BLaER1 treated with 17β-estradiol and CSF1 and Interleukin-3, amounts not matched to agents 10 nM and 100 nM (cell line): ENCODE measurements around the gene HIVEP1.
A peak's percentile ranks its signal among the peaks of the same experiment; 100 is the strongest.

Experiments
- H3K27ac ChIP-seq, 11 experiments: shearing (Covaris generic); formaldehyde crosslinking; 2 replicates each; pipeline ENCODE4 v1.8.1; 2022
- H3K27me3 ChIP-seq, 11 experiments: shearing (Covaris generic); formaldehyde crosslinking; 2 replicates each; pipeline ENCODE4 v1.8.1; 2022
- H3K36me3 ChIP-seq, 11 experiments: shearing (Covaris generic); formaldehyde crosslinking; 2 replicates each; pipeline ENCODE4 v1.8.1; 2022
- H3K4me1 ChIP-seq, 10 experiments: shearing (Covaris generic); formaldehyde crosslinking; 2 replicates each; pipeline ENCODE4 v1.8.1; 2022
- H3K4me2 ChIP-seq, 11 experiments: shearing (Covaris generic); formaldehyde crosslinking; 2 replicates each; pipeline ENCODE4 v1.8.1; 2022
- H3K4me3 ChIP-seq, 10 experiments: shearing (Covaris generic); formaldehyde crosslinking; 2 replicates each; pipeline ENCODE4 v1.8.1; 2022
- H3K9ac ChIP-seq, 11 experiments: shearing (Covaris generic); formaldehyde crosslinking; 2 replicates each; pipeline ENCODE4 v1.8.1; 2022
- H3K9me3 ChIP-seq, 11 experiments: shearing (Covaris generic); formaldehyde crosslinking; replicated peaks in 1 of 11; 2 replicates each; pipeline ENCODE4 v1.8.1; 2022
- H4K20me1 ChIP-seq, 11 experiments: shearing (Covaris generic); formaldehyde crosslinking; 2 replicates each; pipeline ENCODE4 v1.8.1; 2022
- Cebpa-rat ChIP-seq, 11 experiments: shearing (Covaris generic); IDR thresholded peaks; 2 replicates each; pipeline ENCODE4 v1.8.1; 2022

The HIVEP1 gene

GRCh38 chr6:12037798-12038197, 25.7 kb downstream of the HIVEP1 start:
- peaks cover 8 to 35% (median 25%) of the 10 kb centered on the region in 10 experiments for H3K4me1 ChIP-seq

GRCh38 chr6:12039540-12040459, 27.7 kb downstream of the HIVEP1 start:
- H3K4me2 ChIP-seq, result no peak overlapping the region
- no peak overlapping the region for H3K27ac ChIP-seq
- peaks cover 0 to 38% (median 0%) of the 10 kb centered on the region in 11 experiments; a peak in 6 of 22 replicates for H3K36me3 ChIP-seq
- peaks cover 0 to 35% (median 6%) of the 10 kb centered on the region in 11 experiments; a peak in 10 of 22 replicates for H4K20me1 ChIP-seq
- H3K9me3 ChIP-seq, result peaks cover 5 to 20% (median 11%) of the 10 kb centered on the region in 11 experiments; a peak in 14 of 22 replicates
- no peak for TF ChIP-seq Cebpa-rat (IDR thresholded peaks at IDR 0.05)
- H3K9ac ChIP-seq, result no peak overlapping the region
- H3K27me3 ChIP-seq, result no peaks in the 10 kb centered on the region
- peaks cover 7 to 25% (median 13%) of the 10 kb centered on the region in 10 experiments for H3K4me1 ChIP-seq
- no peak overlapping the region for H3K4me3 ChIP-seq

More at GRCh38 chr6:12037798-12038197, 25.7 kb downstream of the HIVEP1 start:
- Histone ChIP-seq H3K9ac (no peak overlapping the region), H3K27ac (0 out of 22 replicates have a peak overlapping the region, but pooled peaks of 1 of the 11 experiments have one; percentile 9), H3K36me3 (peaks cover 0 to 47% (median 4%) of the 10 kb centered on the region in 11 experiments; a peak in 6 of 22 replicates), H3K9me3 (peaks cover 5 to 20% (median 11%) of the 10 kb centered on the region in 11 experiments; a peak in 14 of 22 replicates), H3K27me3 (no peaks in the 10 kb centered on the region), H3K4me3 (no peak overlapping the region), H4K20me1 (peaks cover 0 to 41% (median 0%) of the 10 kb centered on the region in 11 experiments; a peak in 9 of 22 replicates), H3K4me2 (peak overlapping the region; percentile 24 to 66 (median 37); a peak in 15 of 22 replicates)
- TF ChIP-seq Cebpa-rat (IDR thresholded peaks at IDR 0.05), result no peak

GRCh38 chr6:12047304-12047703, 35.2 kb downstream of the HIVEP1 start:
- Histone ChIP-seq H3K36me3 (peaks cover 0 to 31% (median 0%) of the 10 kb centered on the region in 11 experiments; a peak in 7 of 22 replicates), H3K9me3 (peaks cover 0 to 9% (median 0%) of the 10 kb centered on the region in 11 experiments; a peak in 2 of 22 replicates), H3K4me2 (no peak overlapping the region), H4K20me1 (peaks cover 0 to 8% (median 0%) of the 10 kb centered on the region in 11 experiments; a peak in 6 of 22 replicates), H3K27ac (0 out of 22 replicates have a peak overlapping the region, but pooled peaks of 1 of the 11 experiments have one; percentile 19), H3K4me1 (peaks cover 16 to 55% (median 24%) of the 10 kb centered on the region in 10 experiments), H3K9ac (no peak overlapping the region), H3K4me3 (no peak overlapping the region), H3K27me3 (no peaks in the 10 kb centered on the region)
- TF ChIP-seq Cebpa-rat (IDR thresholded peaks at IDR 0.05), result no peak

GRCh38 chr6:12047792-12048432, 35.8 kb downstream of the HIVEP1 start:
- no peak for TF ChIP-seq Cebpa-rat (IDR thresholded peaks at IDR 0.05)
- H3K4me3 ChIP-seq, result no peak overlapping the region
- H3K4me1 ChIP-seq, result peaks cover 20 to 61% (median 26%) of the 10 kb centered on the region in 10 experiments
- H3K36me3 ChIP-seq, result peaks cover 0 to 31% (median 0%) of the 10 kb centered on the region in 11 experiments; a peak in 7 of 22 replicates
- 0 out of 22 replicates have a peak overlapping the region, but pooled peaks of 1 of the 11 experiments have one; percentile 19 for H3K27ac ChIP-seq
- H3K27me3 ChIP-seq, result no peaks in the 10 kb centered on the region
- H3K9ac ChIP-seq, result no peak overlapping the region
- no peak overlapping the region for H3K4me2 ChIP-seq
- H3K9me3 ChIP-seq, result peaks cover 0 to 9% (median 0%) of the 10 kb centered on the region in 11 experiments; a peak in 2 of 22 replicates
- H4K20me1 ChIP-seq, result peaks cover 0 to 8% (median 0%) of the 10 kb centered on the region in 11 experiments; a peak in 6 of 22 replicates

GRCh38 chr6:12048609-12049008, 36.5 kb downstream of the HIVEP1 start:
- Histone ChIP-seq H3K36me3 (peaks cover 0 to 31% (median 0%) of the 10 kb centered on the region in 11 experiments; a peak in 7 of 22 replicates), H3K27me3 (no peaks in the 10 kb centered on the region), H3K4me3 (no peak overlapping the region), H3K4me2 (peak overlapping the region in 5 of 11 experiments; percentile 16 to 67 (median 39); a peak in 7 of 22 replicates), H3K27ac (peak overlapping the region in 6 of 11 experiments; percentile 8 to 73 (median 48); a peak in 8 of 22 replicates), H3K9ac (peak overlapping the region in 1 of 11 experiments; percentile 17; a peak in 1 of 22 replicates), H3K9me3 (peaks cover 0 to 9% (median 0%) of the 10 kb centered on the region in 11 experiments; a peak in 2 of 22 replicates), H3K4me1 (peaks cover 20 to 68% (median 26%) of the 10 kb centered on the region in 10 experiments), H4K20me1 (peaks cover 0 to 8% (median 0%) of the 10 kb centered on the region in 11 experiments; a peak in 6 of 22 replicates)
- no peak for TF ChIP-seq Cebpa-rat (IDR thresholded peaks at IDR 0.05)

GRCh38 chr6:12049165-12049564, 37.1 kb downstream of the HIVEP1 start:
- Histone ChIP-seq H3K4me1 (peaks cover 20 to 73% (median 26%) of the 10 kb centered on the region in 10 experiments), H3K4me3 (no peak overlapping the region), H3K36me3 (peaks cover 0 to 31% (median 0%) of the 10 kb centered on the region in 11 experiments; a peak in 7 of 22 replicates), H3K4me2 (peak overlapping the region in 10 of 11 experiments; percentile 16 to 67 (median 26); a peak in 15 of 22 replicates), H4K20me1 (peaks cover 0 to 6% (median 0%) of the 10 kb centered on the region in 11 experiments; a peak in 6 of 22 replicates), H3K27ac (peak overlapping the region in 9 of 11 experiments; percentile 5 to 73 (median 36); a peak in 14 of 22 replicates), H3K9ac (peak overlapping the region in 1 of 11 experiments; percentile 17; a peak in 1 of 22 replicates), H3K9me3 (peaks cover 0 to 9% (median 0%) of the 10 kb centered on the region in 11 experiments; a peak in 2 of 22 replicates), H3K27me3 (no peaks in the 10 kb centered on the region)
- no peak for TF ChIP-seq Cebpa-rat (IDR thresholded peaks at IDR 0.05)

- Histone ChIP-seq H4K20me1 (no peaks in the 10 kb centered on the region), H3K27me3 (no peaks in the 10 kb centered on the region), H3K4me1 (peaks cover 14 to 74% (median 21%) of the 10 kb centered on the region in 10 experiments), H3K27ac (peak overlapping the region; percentile 40 to 86 (median 63); a peak in 21 of 22 replicates), H3K4me2 (peak overlapping the region in 10 of 11 experiments; percentile 7 to 85 (median 35); a peak in 16 of 22 replicates), H3K36me3 (peaks cover 0 to 31% (median 0%) of the 10 kb centered on the region in 11 experiments; a peak in 7 of 22 replicates), H3K4me3 (peak overlapping the region in 1 of 10 experiments; percentile 10; a peak in 1 of 20 replicates), H3K9ac (peak overlapping the region in 5 of 11 experiments; percentile 26 to 68 (median 45); a peak in 8 of 22 replicates), H3K9me3 (peaks cover 0 to 9% (median 0%) of the 10 kb centered on the region in 11 experiments; a peak in 2 of 22 replicates)
- TF ChIP-seq Cebpa-rat (IDR thresholded peaks at IDR 0.05), result peak in 3 of 11 experiments; percentile 12 to 50 (median 27); a peak in 2 of 22 replicates
These were observed 39.8 kb downstream of the HIVEP1 start for GRCh38 chr6:12051861-12052368.
